OCI-LY3 (cell line): ENCODE measurements around the gene CHPF.

Experiments used
- H2AFZ ChIP-seq: fragments of 200-600, 300-600 bp; shearing (Covaris generic); 2 replicates; pipeline ENCODE4 v1.6.0; 2014; ENCODE audit warnings: antibody characterized with exemption, low read depth, low read length
- H3K27ac ChIP-seq: fragments of 200-600, 300-600 bp; sonication (generic); 2 replicates; pipeline ENCODE4 v1.5.1; 2014; ENCODE audit warnings: mild to moderate bottlenecking, low read length, moderate library complexity, mixed read lengths
- H3K27me3 ChIP-seq: fragments of 200-600, 300-600 bp; sonication (generic); 2 replicates; pipeline ENCODE4 v1.6.1; 2014; ENCODE audit warnings: low read depth, low read length, mixed read lengths
- H3K36me3 ChIP-seq: fragments of 200-600, 300-600 bp; sonication (generic); replicated peaks from 2 replicates; pipeline ENCODE3; 2014; ENCODE audit warnings: low read depth, low read length, mixed read lengths
- H3K4me1 ChIP-seq: fragments of 300-600, 200-600 bp; sonication (generic); 2 replicates; pipeline ENCODE4 v1.6.1; 2014; ENCODE audit warnings: low read length, mixed read lengths
- H3K4me2 ChIP-seq: fragments of 200-600, 300-600 bp; sonication (generic); 2 replicates; pipeline ENCODE4 v1.6.1; 2014; ENCODE audit warnings: low read length, mixed read lengths
- H3K4me3 ChIP-seq: fragments of 300-600, 200-600 bp; sonication (generic); 2 replicates; pipeline ENCODE4 v1.5.1; 2014; ENCODE audit warnings: antibody characterized with exemption, mild to moderate bottlenecking, low read length, moderate library complexity
- H3K79me2 ChIP-seq: fragments of 300-600, 200-600 bp; shearing (Covaris generic); 2 replicates; pipeline ENCODE4 v1.6.1; 2014; ENCODE audit warnings: mild to moderate bottlenecking, low read length, mixed read lengths
- H3K9ac ChIP-seq: fragments of 300-600, 200-600 bp; shearing (Covaris generic); 2 replicates; pipeline ENCODE4 v1.6.0; 2014; ENCODE audit warnings: mild to moderate bottlenecking, low read length, moderate library complexity
- H3K9me3 ChIP-seq: fragments of 200-600, 300-600 bp; shearing (Covaris generic); 2 replicates; pipeline ENCODE4 v1.6.1; 2014; ENCODE audit warnings: low read length, mixed read lengths; ENCODE audit not compliant: insufficient read depth
- H4K20me1 ChIP-seq: fragments of 200-600, 300-600 bp; sonication (generic); 2 replicates; pipeline ENCODE4 v1.6.1; 2016; ENCODE audit warnings: low read length, mixed read lengths; ENCODE audit not compliant: insufficient read depth
- EZH2phosphoT487 ChIP-seq: fragments of 200-600 bp; shearing (Covaris generic); IDR thresholded peaks from 2 replicates; pipeline ENCODE4 v1.6.1; 2018; ENCODE audit warnings: antibody characterized with exemption, mixed run types, low read depth
- TF ChIP-seq, protein P1 (sequence below): fragments of 200-600, 300-600 bp; sonication (generic); IDR thresholded peaks from 2 replicates; pipeline ENCODE4 v1.5.1; 2014; ENCODE audit warnings: antibody characterized with exemption, low read length, low read depth

The CHPF gene

DNA sequence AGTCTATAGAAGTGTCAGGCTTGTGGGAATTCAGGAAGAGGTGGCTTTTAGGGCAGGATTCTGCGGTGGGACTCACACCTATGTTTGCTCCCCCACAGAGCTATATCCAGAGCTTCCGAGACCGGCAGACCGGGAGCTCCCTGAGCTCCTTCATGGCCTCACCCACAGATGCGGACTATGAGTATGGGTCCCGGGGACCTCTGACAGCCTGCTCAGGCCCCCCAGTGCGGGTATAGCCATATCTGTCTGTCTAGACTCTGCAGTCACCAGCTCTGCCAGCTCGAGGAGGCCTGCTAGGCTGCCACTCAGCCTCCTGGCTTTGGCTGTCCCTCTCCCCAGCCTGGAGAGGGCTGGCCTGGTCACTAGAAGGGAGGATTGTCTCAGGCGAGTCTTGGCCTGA, 6.0 kb upstream of the CHPF start:
- H3K9me3 ChIP-seq: no peaks in the 10 kb centered on the region
- H4K20me1 ChIP-seq: no peaks in the 10 kb centered on the region
- H3K9ac ChIP-seq: no peak overlapping the region
- H3K27me3 ChIP-seq: no peaks in the 10 kb centered on the region
- H3K79me2 ChIP-seq: no peaks in the 10 kb centered on the region
- H3K4me2 ChIP-seq: no peak overlapping the region
- no peak overlapping the region for H2AFZ ChIP-seq
- H3K27ac ChIP-seq: no peak overlapping the region
- H3K4me1 ChIP-seq: no peaks in the 10 kb centered on the region
- no peak overlapping the region for H3K4me3 ChIP-seq
- no peaks in the 10 kb centered on the region for H3K36me3 ChIP-seq
- TF ChIP-seq EZH2phosphoT487: no peak
- TF ChIP-seq, protein P1, sequence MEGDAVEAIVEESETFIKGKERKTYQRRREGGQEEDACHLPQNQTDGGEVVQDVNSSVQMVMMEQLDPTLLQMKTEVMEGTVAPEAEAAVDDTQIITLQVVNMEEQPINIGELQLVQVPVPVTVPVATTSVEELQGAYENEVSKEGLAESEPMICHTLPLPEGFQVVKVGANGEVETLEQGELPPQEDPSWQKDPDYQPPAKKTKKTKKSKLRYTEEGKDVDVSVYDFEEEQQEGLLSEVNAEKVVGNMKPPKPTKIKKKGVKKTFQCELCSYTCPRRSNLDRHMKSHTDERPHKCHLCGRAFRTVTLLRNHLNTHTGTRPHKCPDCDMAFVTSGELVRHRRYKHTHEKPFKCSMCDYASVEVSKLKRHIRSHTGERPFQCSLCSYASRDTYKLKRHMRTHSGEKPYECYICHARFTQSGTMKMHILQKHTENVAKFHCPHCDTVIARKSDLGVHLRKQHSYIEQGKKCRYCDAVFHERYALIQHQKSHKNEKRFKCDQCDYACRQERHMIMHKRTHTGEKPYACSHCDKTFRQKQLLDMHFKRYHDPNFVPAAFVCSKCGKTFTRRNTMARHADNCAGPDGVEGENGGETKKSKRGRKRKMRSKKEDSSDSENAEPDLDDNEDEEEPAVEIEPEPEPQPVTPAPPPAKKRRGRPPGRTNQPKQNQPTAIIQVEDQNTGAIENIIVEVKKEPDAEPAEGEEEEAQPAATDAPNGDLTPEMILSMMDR: no peak

DNA sequence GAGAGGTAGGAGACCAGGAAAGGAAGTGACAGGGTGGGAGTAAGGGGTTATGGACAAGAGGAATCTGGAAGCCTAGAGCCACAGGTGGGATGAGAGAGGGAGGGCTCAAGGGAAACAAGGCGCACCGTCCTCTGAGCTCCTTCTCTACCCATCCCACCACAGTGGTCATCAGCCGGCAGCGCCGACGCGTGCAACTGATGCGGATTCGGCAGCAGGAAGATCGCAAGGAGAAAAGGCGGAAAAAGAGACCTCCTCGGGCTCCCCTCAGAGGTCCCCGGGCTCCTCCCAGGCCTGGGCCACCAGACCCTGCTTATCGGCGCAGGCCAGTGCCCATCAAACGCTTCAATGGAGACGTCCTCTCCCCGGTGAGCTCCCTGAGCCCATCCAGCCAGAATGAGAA, 5.4 kb upstream of the CHPF start:
- Histone ChIP-seq H3K36me3 (no peaks in the 10 kb centered on the region), H3K4me1 (no peaks in the 10 kb centered on the region), H3K4me2 (no peak overlapping the region), H2AFZ (no peak overlapping the region), H3K9ac (no peak overlapping the region), H3K27me3 (no peaks in the 10 kb centered on the region), H3K79me2 (no peaks in the 10 kb centered on the region), H3K27ac (no peak overlapping the region), H3K4me3 (no peak overlapping the region), H3K9me3 (no peaks in the 10 kb centered on the region), H4K20me1 (no peaks in the 10 kb centered on the region)
- no peak for TF ChIP-seq EZH2phosphoT487
- TF ChIP-seq, protein P1: no peak

DNA sequence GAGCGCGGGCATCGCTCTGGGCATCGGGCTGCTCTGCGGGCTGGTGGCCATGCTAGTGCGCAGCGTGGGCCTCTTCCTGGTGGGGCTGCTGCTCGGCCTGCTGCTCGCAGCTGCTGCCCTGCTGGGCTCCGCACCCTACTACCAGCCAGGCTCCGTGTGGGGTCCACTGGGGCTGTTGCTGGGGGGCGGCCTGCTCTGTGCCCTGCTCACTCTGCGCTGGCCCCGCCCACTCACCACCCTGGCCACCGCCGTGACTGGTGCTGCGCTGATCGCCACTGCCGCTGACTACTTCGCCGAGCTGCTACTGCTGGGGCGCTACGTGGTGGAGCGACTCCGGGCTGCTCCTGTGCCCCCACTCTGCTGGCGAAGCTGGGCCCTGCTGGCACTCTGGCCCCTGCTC, 4.0 kb upstream of the CHPF start:
- no peak overlapping the region for H3K27ac ChIP-seq
- no peak overlapping the region for H3K9ac ChIP-seq
- H4K20me1 ChIP-seq: peaks cover 1% of the 10 kb centered on the region; the same call in 1 of the 2 replicates
- H3K36me3 ChIP-seq: no peaks in the 10 kb centered on the region
- H2AFZ ChIP-seq: no peak overlapping the region
- H3K79me2 ChIP-seq: peaks cover 3% of the 10 kb centered on the region
- H3K4me3 ChIP-seq: no peak overlapping the region
- no peaks in the 10 kb centered on the region for H3K4me1 ChIP-seq
- no peaks in the 10 kb centered on the region for H3K27me3 ChIP-seq
- no peak for TF ChIP-seq EZH2phosphoT487
- TF ChIP-seq, protein P1: no peak
- H3K9me3 ChIP-seq: no peaks in the 10 kb centered on the region
- H3K4me2 ChIP-seq: no peak overlapping the region

DNA sequence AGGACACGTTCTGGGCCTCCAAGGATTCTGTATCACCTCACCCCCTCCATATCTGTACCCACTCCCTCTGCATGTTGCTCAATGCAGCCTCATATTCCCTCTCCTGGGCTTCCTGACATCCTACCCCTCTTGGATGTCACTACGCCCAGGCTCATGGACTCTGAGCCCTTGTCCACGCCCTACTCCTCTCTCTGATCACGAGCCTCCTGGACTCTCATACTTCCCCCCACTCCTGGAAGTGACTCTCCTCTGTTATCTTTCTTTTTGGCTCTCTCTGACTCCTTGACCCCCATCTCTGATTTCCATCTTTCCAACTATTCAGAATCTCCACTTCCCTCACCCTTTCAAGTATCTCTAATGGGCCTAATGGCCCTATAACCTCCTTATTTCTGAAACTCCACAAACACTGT, 2.3 kb upstream of the CHPF start:
- Histone ChIP-seq H3K79me2 (peaks cover 8% of the 10 kb centered on the region), H3K9me3 (no peaks in the 10 kb centered on the region), H3K27ac (no peak overlapping the region), H2AFZ (no peak overlapping the region), H3K27me3 (no peaks in the 10 kb centered on the region), H4K20me1 (peaks cover 11% of the 10 kb centered on the region; the same call in 1 of the 2 replicates), H3K36me3 (peaks cover 5% of the 10 kb centered on the region), H3K4me1 (peaks cover 6% of the 10 kb centered on the region), H3K4me3 (no peak overlapping the region), H3K4me2 (no peak overlapping the region), H3K9ac (no peak overlapping the region)
- TF ChIP-seq, protein P1: no peak
- no peak for TF ChIP-seq EZH2phosphoT487
